ENCODE results near the gene RALY. TPM values are rescaled to one million over a fixed set of nuclear protein-coding genes. Genes with fewer than 3 reads are reported as not detected.

RALY gene
- total RNA-seq, 4 donors from 2014 or later, result 78.5 to 110 (median 86.6) TPM

DNA sequence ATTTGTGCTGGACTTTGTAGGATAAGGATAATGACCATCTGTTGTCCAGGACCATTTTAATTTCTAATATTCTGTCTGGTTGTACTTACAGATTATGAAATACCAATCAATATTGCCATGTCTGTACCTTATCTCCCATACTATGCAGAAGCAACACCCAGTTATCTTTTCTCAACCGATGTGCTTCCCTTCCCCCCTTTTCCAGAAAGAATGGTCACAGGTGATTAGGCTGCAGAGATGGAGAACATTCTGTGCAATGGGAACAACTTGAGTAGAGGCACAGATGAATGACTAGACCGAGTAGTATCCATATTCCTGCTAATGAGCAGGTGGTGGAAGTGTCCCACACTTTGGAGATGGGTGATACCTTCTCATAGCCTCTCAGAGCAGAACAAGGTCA lies 10.5 kb downstream of the RALY start:
- WGBS, result 91% methylated on average over 2 of the region's 2 CpGs
- Histone ChIP-seq H3K9me3 (no peaks in the 10 kb centered on the region), H3K36me3 (no peaks in the 10 kb centered on the region), H3K27me3 (no peaks in the 10 kb centered on the region), H3K4me1 (peaks cover 17% of the 10 kb centered on the region), H3K4me3 (no peak overlapping the region), H3K27ac (no peak overlapping the region)
- TF ChIP-seq POLR2A (IDR thresholded peaks at IDR 0.05), result no peak
- TF ChIP-seq, protein P1, sequence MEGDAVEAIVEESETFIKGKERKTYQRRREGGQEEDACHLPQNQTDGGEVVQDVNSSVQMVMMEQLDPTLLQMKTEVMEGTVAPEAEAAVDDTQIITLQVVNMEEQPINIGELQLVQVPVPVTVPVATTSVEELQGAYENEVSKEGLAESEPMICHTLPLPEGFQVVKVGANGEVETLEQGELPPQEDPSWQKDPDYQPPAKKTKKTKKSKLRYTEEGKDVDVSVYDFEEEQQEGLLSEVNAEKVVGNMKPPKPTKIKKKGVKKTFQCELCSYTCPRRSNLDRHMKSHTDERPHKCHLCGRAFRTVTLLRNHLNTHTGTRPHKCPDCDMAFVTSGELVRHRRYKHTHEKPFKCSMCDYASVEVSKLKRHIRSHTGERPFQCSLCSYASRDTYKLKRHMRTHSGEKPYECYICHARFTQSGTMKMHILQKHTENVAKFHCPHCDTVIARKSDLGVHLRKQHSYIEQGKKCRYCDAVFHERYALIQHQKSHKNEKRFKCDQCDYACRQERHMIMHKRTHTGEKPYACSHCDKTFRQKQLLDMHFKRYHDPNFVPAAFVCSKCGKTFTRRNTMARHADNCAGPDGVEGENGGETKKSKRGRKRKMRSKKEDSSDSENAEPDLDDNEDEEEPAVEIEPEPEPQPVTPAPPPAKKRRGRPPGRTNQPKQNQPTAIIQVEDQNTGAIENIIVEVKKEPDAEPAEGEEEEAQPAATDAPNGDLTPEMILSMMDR (IDR thresholded peaks at IDR 0.05), result no peak
- DNase-seq (ENCODE audit: low spot score in 2 of 2), result no peak

DNA sequence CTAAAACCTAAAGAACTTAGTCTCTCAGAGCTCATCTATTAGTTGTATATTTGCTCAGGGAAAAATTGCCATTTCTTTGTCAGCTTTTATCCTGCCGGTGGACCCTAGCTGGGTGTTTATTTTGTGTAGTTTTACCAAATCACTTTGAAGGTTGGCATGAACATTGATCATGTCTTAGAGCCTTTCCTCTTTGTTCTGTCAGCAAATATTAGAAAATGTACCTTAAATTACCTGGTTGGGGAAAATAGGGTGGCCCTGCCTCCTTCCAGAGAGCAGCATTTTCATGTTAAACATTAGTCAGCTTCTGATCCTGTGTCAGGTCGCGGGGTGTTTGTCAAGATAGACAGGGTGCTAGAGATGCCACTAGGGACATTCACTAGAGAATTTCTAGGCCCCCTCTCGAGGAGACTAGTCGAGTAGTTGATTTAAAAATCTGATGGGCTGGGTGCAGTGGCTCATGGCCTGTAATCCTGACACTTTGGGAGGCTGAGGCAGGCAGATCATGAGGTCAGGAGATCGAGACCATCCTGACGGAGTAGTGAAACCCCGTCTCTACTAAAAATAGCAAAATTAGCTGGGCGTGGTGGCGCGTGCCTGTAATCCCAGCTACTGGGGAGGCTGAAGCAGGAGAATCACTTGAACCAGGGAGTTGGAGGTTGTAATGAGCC lies 11.2 kb downstream of the RALY start:
- TF ChIP-seq POLR2AphosphoS5 (IDR thresholded peaks at IDR 0.05) (no peak), POLR2A (IDR thresholded peaks at IDR 0.05) (no peak), EP300 (IDR thresholded peaks at IDR 0.05) (no peak)
- TF ChIP-seq, protein P1 (IDR thresholded peaks at IDR 0.05), result no peak
- H3K4me3 ChIP-seq, result no peak overlapping the region
- H3K4me1 ChIP-seq, result peaks cover 19% of the 10 kb centered on the region
- DNase-seq (ENCODE audit: low spot score in 2 of 2), result no peak
- no peak overlapping the region for H3K27ac ChIP-seq
- H3K36me3 ChIP-seq, result no peaks in the 10 kb centered on the region
- H3K9me3 ChIP-seq, result no peaks in the 10 kb centered on the region
- H3K27me3 ChIP-seq, result no peaks in the 10 kb centered on the region
- 95% methylated on average over 11 of the region's 11 CpGs for WGBS

DNA sequence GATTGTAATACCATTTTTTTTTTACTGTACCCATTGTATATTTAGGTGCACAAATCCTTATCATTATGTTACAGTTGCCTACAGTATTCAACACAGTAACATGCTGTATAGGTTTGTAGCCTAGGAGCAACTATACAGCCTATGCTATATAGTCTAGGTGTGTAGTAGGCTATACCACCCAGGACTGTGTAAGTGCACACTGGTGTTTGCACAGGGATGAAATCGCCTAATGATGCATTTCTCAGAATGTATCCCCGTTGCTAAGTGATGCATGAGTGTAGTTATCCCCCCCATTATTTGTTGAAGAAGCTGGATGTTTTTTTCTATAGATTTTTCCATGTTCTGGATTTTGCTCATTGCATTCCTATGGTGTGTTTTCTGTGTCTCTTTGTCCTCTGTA lies 12.9 kb downstream of the RALY start:
- Histone ChIP-seq H3K27ac (no peak overlapping the region), H3K27me3 (no peaks in the 10 kb centered on the region), H3K36me3 (no peaks in the 10 kb centered on the region), H3K4me3 (no peak overlapping the region), H3K4me1 (peaks cover 27% of the 10 kb centered on the region), H3K9me3 (no peaks in the 10 kb centered on the region)
- no peak for DNase-seq (ENCODE audit: low spot score in 2 of 2)
- 88% methylated on average over 2 of the region's 2 CpGs for WGBS
- TF ChIP-seq POLR2AphosphoS5 (IDR thresholded peaks at IDR 0.05) (no peak), POLR2A (IDR thresholded peaks at IDR 0.05) (no peak), EP300 (IDR thresholded peaks at IDR 0.05) (no peak)
- TF ChIP-seq, protein P1 (IDR thresholded peaks at IDR 0.05), result no peak

DNA sequence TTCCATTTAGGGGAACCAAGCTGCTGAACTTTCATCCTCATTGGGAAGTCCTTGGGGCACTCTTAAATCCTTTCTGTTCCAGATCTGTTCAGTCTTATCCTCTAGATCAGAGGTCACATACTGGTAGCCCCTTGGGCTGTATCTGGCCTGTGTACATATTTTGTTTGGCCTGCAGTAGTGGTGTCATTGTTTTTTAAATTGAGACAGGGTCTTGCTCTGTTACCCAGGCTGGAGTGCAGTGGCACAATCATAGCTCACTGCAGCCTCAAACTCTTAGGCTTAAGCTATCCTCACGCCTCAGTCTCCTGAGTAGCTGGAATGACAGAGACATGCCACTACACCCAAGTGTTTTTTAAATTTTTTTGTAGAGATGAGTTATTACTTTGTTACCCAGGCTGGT lies 14.8 kb downstream of the RALY start:
- H3K9me3 ChIP-seq, result no peaks in the 10 kb centered on the region
- 81% methylated on average over 1 of the region's 1 CpG for WGBS
- no peak overlapping the region for H3K4me3 ChIP-seq
- no peak for TF ChIP-seq POLR2AphosphoS5 (IDR thresholded peaks at IDR 0.05)
- TF ChIP-seq POLR2A (IDR thresholded peaks at IDR 0.05), result no peak
- TF ChIP-seq EP300 (IDR thresholded peaks at IDR 0.05), result no peak
- TF ChIP-seq, protein P1 (IDR thresholded peaks at IDR 0.05), result no peak
- H3K36me3 ChIP-seq, result no peaks in the 10 kb centered on the region
- peaks cover 31% of the 10 kb centered on the region for H3K4me1 ChIP-seq
- no peak overlapping the region for H3K27ac ChIP-seq
- DNase-seq (ENCODE audit: low spot score in 2 of 2), result no peak
- H3K27me3 ChIP-seq, result no peaks in the 10 kb centered on the region

DNA sequence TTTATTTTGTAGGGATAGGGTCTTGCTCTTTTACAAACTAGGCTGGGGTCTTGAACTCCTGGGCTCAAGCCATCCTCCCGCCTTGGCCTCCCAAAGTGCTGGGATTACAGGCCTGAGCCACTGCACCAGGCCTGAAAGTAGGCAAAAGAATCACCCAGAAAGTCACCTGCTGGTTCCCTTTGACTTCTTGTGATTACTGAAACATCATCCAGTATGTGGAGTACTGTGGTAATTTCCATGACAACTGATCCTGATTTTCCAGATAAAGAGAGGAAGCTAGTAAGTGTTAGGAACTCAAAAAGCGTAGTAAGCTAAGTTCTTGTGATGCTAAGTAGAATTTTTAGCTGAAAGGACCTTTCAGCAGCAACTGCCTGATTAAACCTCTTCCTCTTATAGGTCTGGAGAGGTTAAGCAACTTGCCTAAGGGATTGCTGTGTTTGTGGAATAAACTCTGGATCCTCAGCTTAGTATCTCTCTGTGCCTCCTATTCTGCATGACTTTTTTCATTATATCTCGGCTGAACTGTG lies 16.8 kb downstream of the RALY start:
- 83% methylated on average over 3 of the region's 3 CpGs for WGBS
- no peaks in the 10 kb centered on the region for H3K9me3 ChIP-seq
- no peaks in the 10 kb centered on the region for H3K27me3 ChIP-seq
- TF ChIP-seq POLR2A (IDR thresholded peaks at IDR 0.05) (no peak), EP300 (IDR thresholded peaks at IDR 0.05) (no peak), POLR2AphosphoS5 (IDR thresholded peaks at IDR 0.05) (no peak)
- TF ChIP-seq, protein P1 (IDR thresholded peaks at IDR 0.05), result no peak
- H3K4me3 ChIP-seq, result no peak overlapping the region
- H3K27ac ChIP-seq, result no peak overlapping the region
- H3K4me1 ChIP-seq, result peaks cover 46% of the 10 kb centered on the region
- DNase-seq (ENCODE audit: low spot score in 2 of 2), result no peak
- no peaks in the 10 kb centered on the region for H3K36me3 ChIP-seq

Data from suprapubic skin (tissue), 4 donors.